Ovary (tissue), 3 donors: Measurements from ENCODE around the gene CIROP.

Experiments
- CTCF ChIP-seq, 3 donors: fragments of 450-650 bp in 2 of 3; fragments of 200-600 bp in 1 of 3; IDR thresholded peaks; one replicate each; pipeline versions ENCODE4 v1.5.1 to v1.8.0; 2016 to 2022; ENCODE audit warnings: antibody characterized with exemption in 3 of 3, mild to moderate bottlenecking in 1 of 3
- EP300 ChIP-seq: sonication (generic); formaldehyde crosslinking; IDR thresholded peaks from one replicate; pipeline ENCODE4 v1.6.1; 2017; ENCODE audit warnings: antibody characterized with exemption
- POLR2A ChIP-seq: fragments of 450-650 bp; IDR thresholded peaks from one replicate; pipeline ENCODE4 v1.6.1; 2017; ENCODE audit warnings: antibody characterized with exemption, mild to moderate bottlenecking, moderate library complexity
- donor health status: DM: no; HTN: no; CAD: no.

- TF ChIP-seq CTCF (IDR thresholded peaks at IDR 0.05) (no peak), EP300 (no peak), POLR2A (no peak)
Measured at GRCh38 chr14:23060536-23061260, 44.1 kb downstream of the CIROP start.
